ENCODE results near the gene MCCD1. TPM values are rescaled to one million over a fixed set of nuclear protein-coding genes. Genes with fewer than 3 reads are reported as not detected.

The MCCD1 gene
- total and polyA plus RNA-seq, 8 donors: not detected

DNA sequence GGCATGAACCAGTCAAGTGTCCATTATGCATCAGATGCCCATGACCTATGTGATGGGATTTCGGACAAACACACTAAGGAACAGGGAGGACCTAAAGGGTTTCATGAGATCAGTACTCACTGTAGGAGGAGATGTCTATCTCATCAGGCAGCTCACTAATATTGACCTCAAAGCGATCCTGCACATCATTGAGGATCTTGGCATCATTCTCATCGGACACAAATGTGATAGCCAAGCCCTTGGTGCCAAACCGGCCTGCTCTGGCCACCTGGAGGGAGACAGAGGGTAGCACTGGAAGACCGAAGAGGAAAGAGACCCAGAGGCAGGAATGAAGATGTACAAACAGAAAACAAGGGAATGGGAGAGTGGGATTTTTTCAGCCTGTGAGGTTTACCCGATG is 1.9 kb downstream of the MCCD1 start:
- no peaks in the 10 kb centered on the region for H3K9me3 ChIP-seq
- peaks cover 0 to 10% (median 10%) of the 10 kb centered on the region in 3 donors for H3K4me1 ChIP-seq
- H3K27ac ChIP-seq: no peak overlapping the region
- no peaks in the 10 kb centered on the region for H3K27me3 ChIP-seq
- WGBS, 2 donors: 62 to 68% methylated on average over 6 of the region's 6 CpGs
- no peak overlapping the region for H3K4me3 ChIP-seq
- no peak for TF ChIP-seq CTCF (IDR thresholded peaks at IDR 0.05)
- intact Hi-C loops (cut with DNase I): no loop called here
- FAIRE-seq: no peak
- no peak for DNase-seq
- no peak for ATAC-seq
- H3K36me3 ChIP-seq: peaks cover 11 to 57% (median 39%) of the 10 kb centered on the region in 3 donors

- ATAC-seq (no peak), FAIRE-seq (no peak), DNase-seq (no peak)
- H3K36me3 ChIP-seq: peaks cover 12 to 62% (median 44%) of the 10 kb centered on the region in 3 donors
- H3K4me3 ChIP-seq: no peak overlapping the region
- no peaks in the 10 kb centered on the region for H3K9me3 ChIP-seq
- no peak overlapping the region for H3K27ac ChIP-seq
- no peaks in the 10 kb centered on the region for H3K27me3 ChIP-seq
- H3K4me1 ChIP-seq: peaks cover 0 to 10% (median 10%) of the 10 kb centered on the region in 3 donors
- intact Hi-C loops (cut with DNase I): no loop called here
- no peak for TF ChIP-seq CTCF (IDR thresholded peaks at IDR 0.05)
- 82 to 86% methylated on average over 7 of the region's 7 CpGs for WGBS, 2 donors
These were observed 2.4 kb downstream of the MCCD1 start for GRCh38 chr6:31531162-31531561.

DNA sequence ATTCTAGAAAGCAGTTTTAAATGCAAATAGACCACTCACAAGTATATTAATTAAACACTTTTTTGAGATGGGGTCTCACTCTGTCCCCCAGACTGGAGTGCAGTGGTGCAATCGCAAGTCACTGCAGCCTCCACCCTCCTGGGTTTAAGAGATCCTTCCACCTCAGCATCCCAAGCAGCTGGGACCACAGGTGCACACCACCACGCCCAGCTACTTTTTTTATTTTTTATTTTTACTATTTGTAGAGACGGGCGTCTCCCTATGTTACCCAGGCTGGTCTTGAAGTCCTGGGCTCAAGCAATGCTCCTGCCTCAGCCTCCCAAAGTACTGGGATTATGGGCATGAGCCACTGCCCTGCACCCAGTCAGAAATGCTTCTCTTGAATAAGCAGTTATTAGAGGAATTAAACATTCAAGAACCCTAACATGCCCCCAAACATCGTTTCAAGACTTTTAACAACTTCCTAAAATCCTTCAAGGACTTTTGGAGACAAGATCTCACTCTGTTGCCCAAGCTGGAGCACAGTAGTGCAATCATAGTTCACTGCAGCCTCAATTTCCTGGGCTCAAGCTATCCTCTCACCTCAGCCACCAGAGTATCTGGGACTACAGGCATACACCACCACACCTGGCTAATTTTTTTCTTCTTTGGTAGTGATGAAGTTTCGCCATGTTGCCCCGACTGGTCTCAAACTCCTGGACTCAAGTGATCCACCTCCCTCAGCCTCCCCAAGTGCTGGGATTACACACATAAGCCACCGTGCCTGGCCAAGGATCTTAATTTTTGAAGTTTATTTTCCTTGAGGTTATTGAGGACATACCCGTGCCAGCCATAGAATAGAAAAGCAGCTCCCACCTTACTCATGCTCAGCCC is 3.2 kb downstream of the MCCD1 start:
- no peak for TF ChIP-seq CTCF (IDR thresholded peaks at IDR 0.05)
- peaks cover 0 to 10% (median 10%) of the 10 kb centered on the region in 3 donors for H3K4me1 ChIP-seq
- H3K36me3 ChIP-seq: peaks cover 14 to 70% (median 52%) of the 10 kb centered on the region in 3 donors
- WGBS, 2 donors: 75 to 80% methylated on average over 9 of the region's 9 CpGs
- FAIRE-seq (no peak), ATAC-seq (no peak), DNase-seq (no peak)
- intact Hi-C loops (cut with DNase I): no loop called here
- H3K27me3 ChIP-seq: no peaks in the 10 kb centered on the region
- H3K27ac ChIP-seq: no peak overlapping the region
- H3K9me3 ChIP-seq: no peaks in the 10 kb centered on the region
- H3K4me3 ChIP-seq: no peak overlapping the region

DNA sequence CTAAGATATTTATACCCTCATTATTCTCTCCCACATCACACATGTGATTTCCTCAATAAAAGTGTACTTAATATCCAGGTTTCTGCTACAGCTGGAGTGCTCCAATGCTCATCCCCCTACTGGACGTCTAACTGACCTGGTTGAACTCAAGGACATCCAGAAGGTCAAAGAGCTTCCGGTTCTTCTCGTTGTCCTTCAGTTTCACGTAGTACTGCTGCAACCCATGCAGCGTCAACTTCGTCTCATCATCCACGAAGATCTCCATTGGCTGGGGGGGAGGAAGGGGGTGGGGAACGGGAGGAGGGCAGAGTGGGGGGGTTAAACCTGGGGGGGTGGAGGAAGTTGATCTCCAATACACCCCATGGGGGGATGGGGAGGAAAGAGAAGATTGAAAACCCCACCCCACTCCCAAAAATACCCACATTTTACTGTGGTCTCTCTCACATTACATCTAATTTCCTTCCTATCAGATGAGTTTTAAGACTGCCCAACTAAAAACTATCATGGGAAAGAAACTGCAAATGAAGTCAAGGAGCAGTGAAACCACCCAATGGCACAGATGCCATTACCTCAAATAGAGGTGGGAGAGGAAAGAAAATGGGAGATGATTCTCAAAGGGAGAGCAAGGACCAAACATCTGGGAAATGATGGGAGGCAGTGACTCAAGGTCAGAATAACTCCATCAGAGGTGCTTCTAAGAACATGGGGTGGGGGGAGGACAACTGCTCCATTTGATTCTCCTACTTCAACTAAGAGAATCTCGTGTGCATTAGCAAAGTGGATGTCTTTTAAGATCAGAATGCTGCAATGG is 4.1 kb downstream of the MCCD1 start:
- FAIRE-seq: no peak
- H3K27me3 ChIP-seq: no peaks in the 10 kb centered on the region
- peaks cover 0 to 10% (median 10%) of the 10 kb centered on the region in 3 donors for H3K4me1 ChIP-seq
- intact Hi-C loops (cut with DNase I): no loop called here
- ATAC-seq: no peak
- 47 to 52% methylated on average over 9 of the region's 9 CpGs for WGBS, 2 donors
- no peaks in the 10 kb centered on the region for H3K9me3 ChIP-seq
- no peak for TF ChIP-seq CTCF (IDR thresholded peaks at IDR 0.05)
- no peak overlapping the region for H3K4me3 ChIP-seq
- no peak overlapping the region for H3K27ac ChIP-seq
- peaks cover 17 to 78% (median 56%) of the 10 kb centered on the region in 3 donors for H3K36me3 ChIP-seq
- no peak for DNase-seq

Data from pancreas (tissue), 10 donors.